ENCODE measurements around the gene KIRREL1. TPM values are rescaled to one million over a fixed set of nuclear protein-coding genes. Genes with fewer than 3 reads are reported as not detected.

Gene KIRREL1
- total RNA-seq, 1 donor from 2014 or later = 40.8 TPM

DNA sequence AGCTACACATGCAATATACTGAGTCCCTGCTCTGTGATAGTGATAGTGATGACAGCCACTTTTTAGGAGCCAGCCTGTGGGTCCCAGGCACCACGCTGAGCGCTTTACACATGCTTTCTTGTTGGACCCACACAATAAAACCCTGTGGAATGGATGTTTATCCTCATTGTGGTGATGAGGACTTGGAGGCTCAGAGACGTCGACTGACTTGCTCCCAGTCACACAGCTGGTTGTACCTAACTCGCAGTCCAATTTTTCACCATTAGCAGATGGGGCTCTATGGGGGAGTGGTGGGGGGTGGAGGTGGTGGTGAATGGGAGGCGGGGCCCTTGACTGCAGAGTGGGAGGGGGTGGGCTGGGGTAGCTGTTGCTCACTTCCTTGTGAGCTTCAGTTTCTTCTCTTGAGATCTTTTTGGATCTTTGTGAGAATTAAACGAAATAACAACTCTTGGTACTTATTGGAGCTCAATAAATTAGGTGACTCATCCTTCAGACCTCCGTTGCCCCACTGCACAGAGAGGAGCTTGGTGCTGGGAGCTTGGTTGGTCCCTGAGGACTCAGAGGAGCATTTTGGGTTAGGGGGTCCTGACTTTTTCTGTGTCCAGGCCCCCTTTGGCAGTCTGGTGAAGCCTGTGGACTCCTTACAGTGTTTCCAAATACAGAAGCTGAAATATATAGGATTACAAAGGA is 125.4 kb downstream of the KIRREL1 start:
- no peaks in the 10 kb centered on the region for H3K36me3 ChIP-seq
- H3K4me3 ChIP-seq = no peak overlapping the region
- DNase-seq = no peak
- TF ChIP-seq, protein P1, sequence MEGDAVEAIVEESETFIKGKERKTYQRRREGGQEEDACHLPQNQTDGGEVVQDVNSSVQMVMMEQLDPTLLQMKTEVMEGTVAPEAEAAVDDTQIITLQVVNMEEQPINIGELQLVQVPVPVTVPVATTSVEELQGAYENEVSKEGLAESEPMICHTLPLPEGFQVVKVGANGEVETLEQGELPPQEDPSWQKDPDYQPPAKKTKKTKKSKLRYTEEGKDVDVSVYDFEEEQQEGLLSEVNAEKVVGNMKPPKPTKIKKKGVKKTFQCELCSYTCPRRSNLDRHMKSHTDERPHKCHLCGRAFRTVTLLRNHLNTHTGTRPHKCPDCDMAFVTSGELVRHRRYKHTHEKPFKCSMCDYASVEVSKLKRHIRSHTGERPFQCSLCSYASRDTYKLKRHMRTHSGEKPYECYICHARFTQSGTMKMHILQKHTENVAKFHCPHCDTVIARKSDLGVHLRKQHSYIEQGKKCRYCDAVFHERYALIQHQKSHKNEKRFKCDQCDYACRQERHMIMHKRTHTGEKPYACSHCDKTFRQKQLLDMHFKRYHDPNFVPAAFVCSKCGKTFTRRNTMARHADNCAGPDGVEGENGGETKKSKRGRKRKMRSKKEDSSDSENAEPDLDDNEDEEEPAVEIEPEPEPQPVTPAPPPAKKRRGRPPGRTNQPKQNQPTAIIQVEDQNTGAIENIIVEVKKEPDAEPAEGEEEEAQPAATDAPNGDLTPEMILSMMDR (IDR thresholded peaks at IDR 0.05) = no peak
- H3K27ac ChIP-seq = no peak overlapping the region
- H3K27me3 ChIP-seq = peaks cover 34% of the 10 kb centered on the region
- ATAC-seq = no peak
- intact Hi-C loops (cut with DNase I) = no loop called here
- H3K9me3 ChIP-seq = no peaks in the 10 kb centered on the region
- no peaks in the 10 kb centered on the region for H3K4me1 ChIP-seq

DNA sequence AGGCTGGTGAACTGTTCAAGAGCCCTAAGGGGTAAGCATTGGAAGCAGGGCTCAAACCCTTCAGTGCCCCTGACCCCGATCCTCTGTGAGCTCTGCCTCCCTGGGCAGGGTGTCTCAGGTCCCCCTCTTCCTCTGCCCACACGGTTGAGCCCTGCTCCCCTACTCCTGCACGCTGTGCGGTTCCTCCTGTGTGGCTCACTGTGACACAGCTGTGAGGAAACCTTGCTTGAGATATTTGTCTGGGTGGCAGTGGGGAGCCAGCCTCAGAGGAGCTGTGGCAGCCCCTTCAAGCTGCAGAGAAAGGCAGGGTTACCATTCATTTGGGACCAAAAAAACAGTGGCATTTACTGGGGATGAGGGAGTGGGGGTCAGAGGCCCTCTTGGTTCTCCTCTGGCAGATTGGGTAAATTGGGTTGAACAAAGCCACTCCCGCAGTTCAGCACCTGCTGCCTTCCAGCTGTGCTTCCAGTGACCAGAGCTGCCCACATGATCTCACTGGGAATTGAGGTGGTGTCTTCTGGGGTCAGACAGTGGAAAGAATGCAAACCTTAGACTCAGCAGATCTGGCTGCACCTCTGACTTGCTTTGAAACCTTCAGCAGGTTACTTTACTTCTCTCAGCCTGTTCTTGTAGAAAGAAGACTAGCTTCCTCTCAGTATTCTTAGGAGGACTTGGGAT is 126.7 kb downstream of the KIRREL1 start:
- TF ChIP-seq, protein P1 (IDR thresholded peaks at IDR 0.05) = no peak
- Histone ChIP-seq H3K9me3 (no peaks in the 10 kb centered on the region), H3K4me3 (no peak overlapping the region), H3K27ac (no peak overlapping the region), H3K27me3 (peaks cover 22% of the 10 kb centered on the region), H3K36me3 (no peaks in the 10 kb centered on the region), H3K4me1 (no peaks in the 10 kb centered on the region)
- no peak for DNase-seq
- no peak for ATAC-seq
- intact Hi-C loops (cut with DNase I) = no loop called here

DNA sequence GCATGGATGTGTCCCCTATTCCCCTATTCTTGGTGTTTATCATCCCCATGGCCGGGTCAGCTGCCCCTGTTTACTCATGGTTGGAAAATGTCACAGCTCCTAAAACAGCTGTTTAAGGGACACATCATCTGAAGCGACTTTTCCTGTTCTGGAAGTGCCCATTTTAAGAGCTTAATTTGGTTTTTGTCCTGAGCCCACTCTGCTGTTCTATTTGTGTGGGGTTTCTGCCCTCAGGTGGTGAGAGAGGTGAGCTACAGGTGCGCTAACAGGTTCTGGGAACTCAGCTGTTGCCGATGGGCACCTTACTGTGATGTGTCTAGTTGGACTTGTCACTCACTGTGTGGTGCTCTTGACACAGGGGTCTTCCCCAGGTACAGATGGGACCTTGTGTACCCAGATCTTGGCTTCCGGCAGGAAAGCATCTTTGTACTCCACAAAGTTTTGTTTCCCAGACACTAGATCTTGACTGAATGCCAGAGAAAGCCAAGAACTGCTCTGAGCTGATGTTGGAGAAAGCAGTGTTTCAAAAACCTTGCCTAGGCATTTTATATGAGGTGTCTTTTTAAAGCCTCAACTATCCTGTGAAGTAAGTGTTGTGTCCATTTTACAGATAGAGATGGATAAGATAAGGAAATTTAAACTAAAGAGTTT is 128.3 kb downstream of the KIRREL1 start:
- Histone ChIP-seq H3K4me3 (no peak overlapping the region), H3K4me1 (no peaks in the 10 kb centered on the region), H3K27ac (no peak overlapping the region), H3K9me3 (no peaks in the 10 kb centered on the region), H3K27me3 (peaks cover 11% of the 10 kb centered on the region), H3K36me3 (no peaks in the 10 kb centered on the region)
- TF ChIP-seq, protein P1 (IDR thresholded peaks at IDR 0.05) = peak; percentile 59
- DNase-seq = no peak
- intact Hi-C loops (cut with DNase I) = no loop called here
- peak; percentile 47 for ATAC-seq

DNA sequence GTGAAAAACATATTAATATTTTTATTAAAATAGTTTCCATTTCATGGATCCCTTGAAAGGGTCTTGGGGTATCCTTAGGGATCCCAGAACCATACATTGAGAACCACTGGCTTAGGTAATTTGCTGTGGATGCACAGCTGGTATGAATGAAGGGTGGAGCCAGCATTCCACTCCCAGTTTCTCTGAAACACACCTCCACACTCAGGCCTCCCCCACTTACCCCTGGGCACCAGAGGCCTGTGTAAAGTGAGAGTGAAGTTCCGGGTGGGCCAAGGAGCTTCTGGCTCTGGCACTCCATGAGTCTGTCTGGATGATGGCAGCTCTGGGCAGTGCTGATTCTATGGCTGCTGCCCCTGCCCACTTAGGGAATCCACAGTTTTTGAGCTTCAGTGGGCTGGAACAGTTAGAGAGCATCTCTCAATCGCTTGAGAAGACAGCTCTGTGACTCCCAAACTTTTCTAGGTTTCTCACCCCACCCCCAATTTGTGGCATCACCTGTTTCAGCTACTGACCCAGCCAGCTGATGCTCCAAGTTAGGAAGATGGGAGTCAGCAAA is 129.5 kb downstream of the KIRREL1 start:
- H3K4me3 ChIP-seq = no peak overlapping the region
- intact Hi-C loops (cut with DNase I) = no loop called here
- no peak overlapping the region for H3K27ac ChIP-seq
- DNase-seq = no peak
- no peaks in the 10 kb centered on the region for H3K9me3 ChIP-seq
- no peaks in the 10 kb centered on the region for H3K36me3 ChIP-seq
- H3K4me1 ChIP-seq = no peaks in the 10 kb centered on the region
- H3K27me3 ChIP-seq = no peaks in the 10 kb centered on the region
- ATAC-seq = no peak
- TF ChIP-seq, protein P1 (IDR thresholded peaks at IDR 0.05) = no peak

DNA sequence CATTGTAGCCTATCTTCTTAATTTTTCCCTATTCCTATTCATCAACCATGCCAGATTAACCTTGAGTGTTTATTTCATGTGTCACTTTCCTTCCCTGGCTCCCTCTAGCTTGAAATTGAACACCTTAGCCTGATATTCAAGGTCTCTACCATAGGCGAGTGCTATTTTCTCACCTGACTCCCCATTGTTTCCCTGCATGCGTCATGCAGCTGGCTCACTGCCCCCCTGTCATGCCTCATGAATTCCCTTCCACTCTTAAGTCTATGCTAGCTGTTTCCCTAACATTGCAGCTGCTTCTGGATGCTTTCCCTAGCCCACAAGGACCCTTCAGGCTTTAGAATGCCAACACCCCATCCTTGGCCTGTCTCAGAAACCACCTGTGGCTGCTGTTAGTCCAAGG is 130.6 kb downstream of the KIRREL1 start:
- TF ChIP-seq, protein P1 (IDR thresholded peaks at IDR 0.05) = no peak
- H3K9me3 ChIP-seq = no peaks in the 10 kb centered on the region
- no peaks in the 10 kb centered on the region for H3K4me1 ChIP-seq
- H3K36me3 ChIP-seq = no peaks in the 10 kb centered on the region
- H3K4me3 ChIP-seq = no peak overlapping the region
- DNase-seq (no peak), ATAC-seq (no peak)
- intact Hi-C loops (cut with DNase I) = no loop called here
- no peak overlapping the region for H3K27ac ChIP-seq
- no peaks in the 10 kb centered on the region for H3K27me3 ChIP-seq

All from upper lobe of right lung (tissue), 1 donor.